MM.1S (cell line): ENCODE measurements around the gene RBP5.

ENCODE experiments used
- EZH2 ChIP-seq: fragments of 300-600 bp; sonication (generic); optimal IDR thresholded peaks from 2 replicates; pipeline ENCODE3; 2017; ENCODE audit warnings: low read depth, mild to moderate bottlenecking, antibody characterized with exemption, low read length, mixed read lengths
- TF ChIP-seq, protein P1 (sequence below): fragments of 300-600 bp; sonication (generic); IDR thresholded peaks from 2 replicates; pipeline ENCODE4 v1.5.1; 2016; ENCODE audit warnings: antibody characterized with exemption, low read length, mixed read lengths

DNA sequence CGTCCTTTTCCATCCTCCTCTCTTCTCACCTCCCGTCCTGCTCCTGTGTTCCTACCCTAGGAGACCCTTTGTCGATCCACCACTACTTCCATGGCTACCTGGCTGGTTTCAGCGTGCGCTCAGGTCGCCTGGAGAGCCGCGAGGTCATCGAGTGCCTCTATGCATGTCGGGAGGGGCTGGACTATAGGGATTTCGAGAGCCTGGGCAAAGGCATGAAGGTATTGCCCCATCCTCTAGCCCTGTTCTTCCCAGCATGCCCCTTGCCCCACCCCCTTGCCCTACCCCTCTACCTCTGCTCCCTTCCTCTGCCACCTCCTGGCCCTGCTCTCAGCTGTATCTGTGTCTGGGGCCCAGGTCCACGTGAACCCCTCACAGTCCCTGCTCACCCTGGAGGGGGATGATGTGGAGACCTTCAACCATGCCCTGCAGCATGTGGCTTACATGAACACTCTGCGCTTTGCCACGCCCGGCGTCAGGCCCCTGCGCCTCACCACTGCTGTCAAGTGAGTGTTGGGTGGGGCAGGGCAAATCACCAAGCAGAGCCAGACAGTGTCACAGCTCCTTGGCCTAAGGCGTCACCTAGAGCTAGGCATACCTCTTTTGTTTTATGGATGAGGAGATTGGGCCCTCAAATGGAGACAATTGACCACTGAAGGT, 14.2 kb upstream of the RBP5 start:
- TF ChIP-seq, protein P1, sequence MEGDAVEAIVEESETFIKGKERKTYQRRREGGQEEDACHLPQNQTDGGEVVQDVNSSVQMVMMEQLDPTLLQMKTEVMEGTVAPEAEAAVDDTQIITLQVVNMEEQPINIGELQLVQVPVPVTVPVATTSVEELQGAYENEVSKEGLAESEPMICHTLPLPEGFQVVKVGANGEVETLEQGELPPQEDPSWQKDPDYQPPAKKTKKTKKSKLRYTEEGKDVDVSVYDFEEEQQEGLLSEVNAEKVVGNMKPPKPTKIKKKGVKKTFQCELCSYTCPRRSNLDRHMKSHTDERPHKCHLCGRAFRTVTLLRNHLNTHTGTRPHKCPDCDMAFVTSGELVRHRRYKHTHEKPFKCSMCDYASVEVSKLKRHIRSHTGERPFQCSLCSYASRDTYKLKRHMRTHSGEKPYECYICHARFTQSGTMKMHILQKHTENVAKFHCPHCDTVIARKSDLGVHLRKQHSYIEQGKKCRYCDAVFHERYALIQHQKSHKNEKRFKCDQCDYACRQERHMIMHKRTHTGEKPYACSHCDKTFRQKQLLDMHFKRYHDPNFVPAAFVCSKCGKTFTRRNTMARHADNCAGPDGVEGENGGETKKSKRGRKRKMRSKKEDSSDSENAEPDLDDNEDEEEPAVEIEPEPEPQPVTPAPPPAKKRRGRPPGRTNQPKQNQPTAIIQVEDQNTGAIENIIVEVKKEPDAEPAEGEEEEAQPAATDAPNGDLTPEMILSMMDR: no peak
- no peak for TF ChIP-seq EZH2
